Skeletal muscle satellite cell (primary cell): ENCODE results near the gene NOS3.
"Not testable (repeated sequence)": the region's sequence is repeated elsewhere in the genome, so short reads cannot be mapped to it uniquely, and the experiment has no call there.

ENCODE experiments used
- H3K27me3 ChIP-seq: 2 replicates; pipeline ENCODE4 v1.7.0; 2013; ENCODE audit warnings: low read length; ENCODE audit not compliant: control insufficient read depth, insufficient read depth
- H3K36me3 ChIP-seq: 2 replicates; pipeline ENCODE4 v1.7.0; 2013; ENCODE audit warnings: mild to moderate bottlenecking, control low read depth, low read length; ENCODE audit not compliant: insufficient read depth
- H3K4me1 ChIP-seq: 2 replicates; pipeline ENCODE4 v1.7.0; 2013; ENCODE audit warnings: low read length; ENCODE audit not compliant: control insufficient read depth, insufficient read depth
- H3K4me2 ChIP-seq: 2 replicates; pipeline ENCODE4 v1.7.0; 2013; ENCODE audit warnings: mild to moderate bottlenecking, low read length
- H3K4me3 ChIP-seq: 2 replicates; pipeline ENCODE4 v1.7.0; 2013; ENCODE audit warnings: low read length
- H3K9ac ChIP-seq: 2 replicates; pipeline ENCODE4 v1.7.0; 2013; ENCODE audit warnings: mild to moderate bottlenecking, low read depth, low read length, moderate library complexity
- H3K9me3 ChIP-seq: replicated peaks from 2 replicates; pipeline ENCODE4 v1.7.0; 2013; ENCODE audit warnings: mild to moderate bottlenecking, control low read depth, low read length

Gene NOS3

DNA sequence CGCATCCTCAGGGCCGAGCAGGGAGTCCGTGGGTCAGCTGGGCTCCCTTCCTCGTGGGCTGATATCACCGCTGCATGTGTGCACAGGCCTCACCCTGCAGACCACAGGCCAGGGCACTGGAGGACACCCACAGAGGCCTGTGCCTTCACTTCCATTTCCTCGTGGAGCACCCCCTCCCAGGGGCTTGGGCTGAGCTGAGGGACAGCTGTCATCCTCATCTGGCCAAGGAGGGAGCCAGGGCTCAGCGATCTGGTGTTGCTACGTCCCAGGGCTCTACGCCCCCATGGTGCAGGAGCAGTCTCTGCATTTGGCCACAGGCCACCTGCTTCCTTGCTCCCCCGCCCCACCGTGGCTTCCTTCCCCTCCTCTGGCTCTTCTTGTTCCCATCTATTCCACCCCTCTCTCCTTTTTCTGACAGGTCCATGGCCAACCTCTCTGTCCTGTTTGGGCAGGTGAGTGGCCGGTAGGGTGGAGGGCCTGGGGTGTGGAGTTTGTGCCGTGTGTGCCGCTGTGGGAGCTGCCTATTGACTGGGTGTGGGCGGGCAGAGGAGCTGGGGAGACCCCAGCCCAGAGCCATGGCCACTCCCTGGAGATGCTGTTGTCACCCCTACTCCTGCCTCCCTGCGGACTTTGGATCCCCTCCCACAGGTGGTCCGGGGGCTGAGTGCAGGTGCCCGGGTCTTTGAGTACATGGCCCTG is 49.2 kb downstream of the NOS3 start:
- no peaks in the 10 kb centered on the region for H3K9me3 ChIP-seq

DNA sequence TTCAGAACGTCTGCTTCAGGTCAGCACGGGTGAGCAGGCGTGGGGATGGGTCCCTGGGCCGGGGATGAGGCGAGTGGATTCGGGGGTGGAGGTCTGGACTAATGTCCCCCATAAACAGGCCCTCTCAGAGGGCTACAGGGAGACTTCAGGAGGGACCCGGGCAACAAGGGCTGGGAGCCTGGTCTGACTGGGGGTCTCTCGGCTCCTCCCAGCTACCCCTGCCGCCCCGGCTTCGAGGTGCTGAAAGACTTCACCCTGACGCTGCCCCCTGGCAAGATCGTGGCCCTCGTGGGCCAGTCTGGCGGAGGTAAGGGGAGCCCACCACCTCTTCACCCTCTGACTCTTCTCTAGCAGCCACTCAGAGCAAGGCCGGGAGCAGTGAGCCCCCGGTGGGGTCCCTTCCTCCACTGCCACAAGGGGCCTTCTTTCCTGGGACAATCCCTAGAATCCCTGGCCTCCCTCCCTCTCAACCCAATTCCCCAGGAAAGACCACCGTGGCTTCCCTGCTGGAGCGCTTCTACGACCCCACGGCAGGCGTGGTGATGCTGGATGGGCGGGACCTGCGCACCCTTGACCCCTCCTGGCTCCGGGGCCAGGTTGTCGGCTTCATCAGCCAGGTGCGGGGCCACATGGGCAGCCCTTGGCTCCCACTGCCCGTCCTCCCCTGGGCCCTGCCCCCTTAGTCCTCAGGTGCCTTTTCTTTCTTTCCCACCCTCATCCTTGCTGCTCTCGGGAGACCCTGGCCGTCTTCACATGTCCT is 50.0 kb downstream of the NOS3 start:
- Histone ChIP-seq H3K9me3 (no peaks in the 10 kb centered on the region), H3K36me3 (peaks cover 28% of the 10 kb centered on the region), H3K4me1 (peaks cover 24% of the 10 kb centered on the region), H3K4me3 (no peak overlapping the region), H3K27me3 (no peaks in the 10 kb centered on the region), H3K9ac (no peak overlapping the region), H3K4me2 (no peak overlapping the region)

More for the DNA sequence above, 49.2 kb downstream of the NOS3 start:
- H3K4me1 ChIP-seq: peaks cover 24% of the 10 kb centered on the region
- H3K36me3 ChIP-seq: peaks cover 36% of the 10 kb centered on the region
- H3K9ac ChIP-seq: no peak overlapping the region
- H3K27me3 ChIP-seq: no peaks in the 10 kb centered on the region
- no peak overlapping the region for H3K4me3 ChIP-seq
- H3K4me2 ChIP-seq: peak overlapping the region; percentile 62

GRCh38 chr7:151043449-151043848 is 52.6 kb downstream of the NOS3 start:
- H3K4me3 ChIP-seq, H3K4me2 ChIP-seq, H3K27me3 ChIP-seq, H3K9me3 ChIP-seq, H3K9ac ChIP-seq: not testable (repeated sequence)
- H3K36me3 ChIP-seq: peaks cover 13% of the 10 kb centered on the region
- H3K4me1 ChIP-seq: peaks cover 27% of the 10 kb centered on the region

GRCh38 chr7:151043959-151044358 is 53.1 kb downstream of the NOS3 start:
- peaks cover 13% of the 10 kb centered on the region for H3K36me3 ChIP-seq
- H3K27me3 ChIP-seq: no peaks in the 10 kb centered on the region
- H3K4me3 ChIP-seq: no peak overlapping the region
- no peak overlapping the region for H3K4me2 ChIP-seq
- H3K9ac ChIP-seq: no peak overlapping the region
- peaks cover 22% of the 10 kb centered on the region for H3K4me1 ChIP-seq
- H3K9me3 ChIP-seq: no peaks in the 10 kb centered on the region

GRCh38 chr7:151045262-151045661 is 54.4 kb downstream of the NOS3 start:
- H3K4me1 ChIP-seq: peaks cover 10% of the 10 kb centered on the region
- no peaks in the 10 kb centered on the region for H3K9me3 ChIP-seq
- no peak overlapping the region for H3K4me2 ChIP-seq
- no peak overlapping the region for H3K4me3 ChIP-seq
- no peak overlapping the region for H3K9ac ChIP-seq
- H3K36me3 ChIP-seq: peaks cover 13% of the 10 kb centered on the region
- no peaks in the 10 kb centered on the region for H3K27me3 ChIP-seq

DNA sequence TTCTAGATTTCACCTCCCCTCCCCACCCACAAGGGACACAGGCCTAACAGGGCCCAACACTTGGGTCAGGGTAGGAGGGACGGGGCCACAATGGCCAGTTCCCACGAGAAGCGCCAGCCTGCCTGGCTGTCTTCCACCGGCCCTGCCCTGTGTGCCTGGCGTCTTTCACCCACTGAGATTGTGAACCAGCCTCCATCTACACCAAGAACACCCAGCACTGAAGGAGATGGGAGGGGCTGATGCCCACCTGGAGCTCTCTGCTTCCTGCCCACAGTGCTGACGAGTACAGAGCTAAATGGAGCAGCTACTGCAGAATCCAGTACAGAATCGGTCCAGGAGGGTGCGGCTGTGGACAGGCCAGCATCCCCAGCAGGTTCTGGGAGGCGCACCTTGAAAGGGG is 55.1 kb downstream of the NOS3 start:
- H3K4me3 ChIP-seq: no peak overlapping the region
- no peak overlapping the region for H3K4me2 ChIP-seq
- H3K9me3 ChIP-seq: no peaks in the 10 kb centered on the region
- no peak overlapping the region for H3K9ac ChIP-seq
- peaks cover 13% of the 10 kb centered on the region for H3K36me3 ChIP-seq
- H3K4me1 ChIP-seq: peaks cover 10% of the 10 kb centered on the region
- no peaks in the 10 kb centered on the region for H3K27me3 ChIP-seq

GRCh38 chr7:151046603-151047573 is 56.1 kb downstream of the NOS3 start:
- peaks cover 8% of the 10 kb centered on the region for H3K36me3 ChIP-seq

GRCh38 chr7:151047976-151048815 is 57.4 kb downstream of the NOS3 start, which contains the start of gene ASIC3:
ASIC3 (plus strand) TSS chr7:151048531; CDS start chr7:151048886, 355 bp downstream.
- no peak within 1 kb of the TSS for H3K9ac ChIP-seq
- no peaks in the 10 kb centered on the region for H3K9me3 ChIP-seq
- no peak within 1 kb of the TSS for H3K4me3 ChIP-seq
- peaks cover 10% of the 10 kb centered on the region for H3K4me1 ChIP-seq
- peaks cover 3% of the 10 kb centered on the region for H3K36me3 ChIP-seq
- no peaks in the 10 kb centered on the region for H3K27me3 ChIP-seq
- H3K4me2 ChIP-seq: no peak within 1 kb of the TSS

More at GRCh38 chr7:151046603-151047573, 56.1 kb downstream of the NOS3 start:
- peak overlapping the region; percentile 12 for H3K4me2 ChIP-seq
- H3K4me3 ChIP-seq: no peak overlapping the region
- H3K9ac ChIP-seq: no peak overlapping the region
- no peaks in the 10 kb centered on the region for H3K27me3 ChIP-seq
- peaks cover 10% of the 10 kb centered on the region for H3K4me1 ChIP-seq
- H3K9me3 ChIP-seq: no peaks in the 10 kb centered on the region

- Histone ChIP-seq H3K27me3 (no peaks in the 10 kb centered on the region), H3K4me2 (no peak overlapping the region), H3K36me3 (peaks cover 1% of the 10 kb centered on the region), H3K9me3 (no peaks in the 10 kb centered on the region), H3K4me1 (peaks cover 10% of the 10 kb centered on the region), H3K4me3 (no peak overlapping the region), H3K9ac (no peak overlapping the region)
These were observed 58.2 kb downstream of the NOS3 start for GRCh38 chr7:151048911-151049463.

GRCh38 chr7:151051108-151051507 is 60.3 kb downstream of the NOS3 start:
- Histone ChIP-seq H3K27me3 (no peaks in the 10 kb centered on the region), H3K4me3 (no peak overlapping the region), H3K36me3 (no peaks in the 10 kb centered on the region), H3K9ac (no peak overlapping the region), H3K9me3 (no peaks in the 10 kb centered on the region), H3K4me2 (peak overlapping the region; percentile 50), H3K4me1 (peaks cover 10% of the 10 kb centered on the region)
